ENCODE results near the gene UQCRC2. TPM values are rescaled to one million over a fixed set of nuclear protein-coding genes. Genes with fewer than 3 reads are reported as not detected.
A peak's percentile ranks its signal among the peaks of the same experiment; 100 is the strongest.

Gene UQCRC2
- total RNA-seq, 2 donors from 2014 or later = 477 to 641 TPM

DNA sequence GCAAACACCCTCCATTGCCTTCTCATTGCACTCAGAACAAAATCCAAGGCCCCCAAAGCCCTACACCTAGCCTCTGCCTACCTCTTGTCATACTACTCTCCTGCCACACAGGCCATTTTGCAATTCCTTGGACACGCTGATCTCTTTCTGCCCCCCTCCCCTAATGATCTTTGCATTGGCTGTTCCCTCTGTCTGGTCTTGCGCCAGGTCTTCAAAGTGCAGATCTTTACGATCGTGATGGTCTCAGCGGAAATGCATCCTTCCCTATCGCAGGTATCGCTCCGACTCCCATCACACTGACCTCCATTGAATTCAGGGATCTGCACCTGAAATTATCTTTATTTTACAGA is 54.0 kb downstream of the UQCRC2 start:
- peak overlapping the region; percentile 87 for H3K4me3 ChIP-seq
- no peak for TF ChIP-seq CTCF (IDR thresholded peaks at IDR 0.05)
- peaks cover 15% of the 10 kb centered on the region for H3K4me1 ChIP-seq
- H3K36me3 ChIP-seq = no peaks in the 10 kb centered on the region
- H3K27me3 ChIP-seq = no peaks in the 10 kb centered on the region
- intact Hi-C loops (cut with DNase I) = loop anchor here (10.0 kb wide), 1 partner anchor 288 kb away; the partner anchor contains the start of gene POLR3E
- no peak overlapping the region for H3K27ac ChIP-seq
- H3K9me3 ChIP-seq = no peaks in the 10 kb centered on the region
- peak overlapping the region; percentile 74 to 83 for H3K9ac ChIP-seq (ENCODE audit: low read depth in 2 of 2, low read length in 2 of 2)
- no peak for DNase-seq

DNA sequence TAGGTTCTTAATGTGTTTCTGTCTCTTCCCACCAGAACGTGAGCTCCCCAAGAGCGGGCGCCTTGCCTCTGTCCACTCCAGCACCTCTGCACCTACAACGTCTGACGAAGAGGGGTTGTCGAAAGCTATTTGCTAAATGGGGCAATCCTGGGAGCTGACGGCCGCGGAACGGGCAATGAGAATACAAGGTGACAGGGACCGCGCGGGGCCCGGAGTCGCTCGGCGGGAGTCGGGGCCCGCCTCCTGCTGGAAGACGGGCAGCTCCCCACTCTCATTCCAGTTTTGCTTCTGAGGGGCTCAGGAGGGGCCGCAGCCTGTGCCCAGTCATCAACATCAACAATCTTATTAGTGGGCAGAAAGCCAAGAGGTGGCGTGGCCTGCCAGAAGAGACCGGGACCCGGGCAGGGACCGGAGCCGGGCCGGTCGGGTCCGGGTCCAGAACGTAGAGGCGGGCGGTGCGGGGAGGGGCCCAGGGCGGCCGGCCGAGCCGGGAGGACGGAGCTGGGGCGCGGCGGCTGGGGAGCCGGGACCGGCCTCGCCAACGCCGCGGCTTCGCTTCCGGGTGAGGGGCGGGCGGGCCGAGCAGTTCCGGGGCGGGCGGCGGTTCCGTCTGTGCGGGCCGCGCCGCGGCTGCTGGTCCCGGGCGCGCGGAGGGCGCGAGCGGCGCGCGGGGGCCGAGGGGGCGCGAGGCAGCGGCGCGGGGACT is 54.5 kb downstream of the UQCRC2 start, which contains the start of gene MOSMO:
TSS of gene MOSMO (plus strand) at position 603 of the 706 bp plus-strand sequence. CDS start 191 bp downstream, outside the sequence.
- no peaks in the 10 kb centered on the region for H3K9me3 ChIP-seq
- TF ChIP-seq CTCF (IDR thresholded peaks at IDR 0.05) = no peak
- intact Hi-C loops (cut with DNase I) = loop anchor here (10.0 kb wide), 1 partner anchor 287 kb away; the partner anchor contains the start of gene POLR3E
- H3K4me3 ChIP-seq = peak within 1 kb of the TSS; percentile 92
- H3K9ac ChIP-seq (ENCODE audit: low read depth in 2 of 2, low read length in 2 of 2) = peak within 1 kb of the TSS; percentile 83 to 88
- H3K27ac ChIP-seq = peak within 1 kb of the TSS; percentile 73
- no peaks in the 10 kb centered on the region for H3K36me3 ChIP-seq
- no peaks in the 10 kb centered on the region for H3K27me3 ChIP-seq
- peaks cover 15% of the 10 kb centered on the region for H3K4me1 ChIP-seq
- DNase-seq = peak; percentile 69

DNA sequence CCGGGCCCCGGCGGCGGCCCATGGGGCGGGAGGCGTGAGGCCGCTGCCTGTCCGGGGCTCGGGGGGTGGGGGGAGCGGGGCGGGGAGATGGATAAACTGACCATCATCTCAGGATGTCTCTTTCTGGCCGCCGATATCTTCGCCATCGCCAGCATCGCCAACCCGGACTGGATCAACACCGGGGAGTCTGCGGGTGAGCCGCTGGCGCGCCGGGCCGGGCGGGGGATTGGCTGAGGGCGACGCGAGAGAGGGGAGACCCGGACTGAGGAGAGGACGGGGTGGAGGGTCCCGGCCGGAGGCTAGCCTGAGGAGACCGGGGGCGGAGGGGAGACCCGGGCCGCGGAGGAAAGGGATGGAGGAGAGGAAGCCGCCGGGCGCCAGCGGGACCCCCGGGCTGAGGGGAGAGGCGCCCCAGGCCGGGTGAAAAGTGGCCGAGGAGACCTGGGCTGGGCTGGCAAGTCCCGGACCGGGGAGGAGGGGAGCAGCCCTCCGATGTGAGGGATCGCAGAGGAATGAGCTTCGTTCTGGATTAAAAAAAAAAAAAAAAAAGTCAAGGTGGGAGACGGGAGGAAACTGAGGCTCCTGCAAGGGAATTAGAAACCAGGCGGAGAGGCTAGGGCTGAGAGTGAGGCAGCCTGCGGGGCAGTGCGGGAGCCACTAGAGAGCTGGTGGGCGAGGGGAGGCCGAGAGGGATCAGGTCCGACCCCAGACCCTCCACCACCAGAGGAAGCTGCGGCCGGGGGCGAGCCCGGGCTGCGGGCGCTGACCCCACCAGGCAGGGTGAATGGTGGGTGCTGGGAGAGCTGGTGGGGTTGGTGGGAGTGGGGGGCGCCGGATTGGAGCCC is 55.3 kb downstream of the UQCRC2 start:
- DNase-seq = peak; percentile 36
- Histone ChIP-seq H3K36me3 (no peaks in the 10 kb centered on the region), H3K4me3 (peak overlapping the region; percentile 92), H3K27me3 (no peaks in the 10 kb centered on the region), H3K4me1 (peaks cover 15% of the 10 kb centered on the region), H3K27ac (peak overlapping the region; percentile 14), H3K9ac (ENCODE audit: low read depth in 2 of 2, low read length in 2 of 2) (peak overlapping the region; percentile 42 to 88), H3K9me3 (no peaks in the 10 kb centered on the region)
- intact Hi-C loops (cut with DNase I) = loop anchor here (10.0 kb wide), 1 partner anchor 286 kb away; the partner anchor contains the start of gene POLR3E
- no peak for TF ChIP-seq CTCF (IDR thresholded peaks at IDR 0.05)

DNA sequence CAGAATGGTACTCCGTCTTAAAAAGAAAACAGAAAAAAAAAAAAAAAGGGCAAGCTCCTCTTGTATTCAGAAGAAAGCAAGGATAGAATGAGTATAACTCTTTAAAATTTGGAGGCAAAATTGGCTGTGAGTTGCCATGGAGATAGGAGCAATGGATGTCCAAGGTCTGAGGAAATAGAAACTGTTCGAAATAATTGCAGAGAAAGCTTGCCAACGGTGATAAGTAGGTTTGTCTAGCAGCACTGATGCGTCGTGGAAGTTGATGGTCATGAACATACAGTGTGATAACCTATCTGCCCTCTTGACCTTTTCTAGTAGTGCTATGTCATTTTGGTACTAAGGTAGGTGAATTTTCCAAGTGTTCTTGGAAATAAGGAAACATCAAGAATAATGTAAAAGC is 57.7 kb downstream of the UQCRC2 start:
- Histone ChIP-seq H3K36me3 (no peaks in the 10 kb centered on the region), H3K4me3 (no peak overlapping the region), H3K4me1 (peaks cover 15% of the 10 kb centered on the region), H3K27ac (no peak overlapping the region), H3K27me3 (no peaks in the 10 kb centered on the region), H3K9ac (ENCODE audit: low read depth in 2 of 2, low read length in 2 of 2) (no peak overlapping the region), H3K9me3 (no peaks in the 10 kb centered on the region)
- no peak for DNase-seq
- TF ChIP-seq CTCF (IDR thresholded peaks at IDR 0.05) = no peak
- intact Hi-C loops (cut with DNase I) = no loop called here

- Histone ChIP-seq H3K9ac (ENCODE audit: low read depth in 2 of 2, low read length in 2 of 2) (no peak overlapping the region), H3K9me3 (no peaks in the 10 kb centered on the region), H3K36me3 (no peaks in the 10 kb centered on the region), H3K27me3 (no peaks in the 10 kb centered on the region), H3K4me1 (peaks cover 13% of the 10 kb centered on the region), H3K27ac (no peak overlapping the region), H3K4me3 (no peak overlapping the region)
- intact Hi-C loops (cut with DNase I) = no loop called here
- no peak for TF ChIP-seq CTCF (IDR thresholded peaks at IDR 0.05)
- DNase-seq = no peak
These were observed 59.1 kb downstream of the UQCRC2 start for GRCh38 chr16:22012241-22012640.

Measured in colonic mucosa (tissue), 4 donors.